Measurements from ENCODE around the gene MIPEP.

Gene MIPEP

DNA sequence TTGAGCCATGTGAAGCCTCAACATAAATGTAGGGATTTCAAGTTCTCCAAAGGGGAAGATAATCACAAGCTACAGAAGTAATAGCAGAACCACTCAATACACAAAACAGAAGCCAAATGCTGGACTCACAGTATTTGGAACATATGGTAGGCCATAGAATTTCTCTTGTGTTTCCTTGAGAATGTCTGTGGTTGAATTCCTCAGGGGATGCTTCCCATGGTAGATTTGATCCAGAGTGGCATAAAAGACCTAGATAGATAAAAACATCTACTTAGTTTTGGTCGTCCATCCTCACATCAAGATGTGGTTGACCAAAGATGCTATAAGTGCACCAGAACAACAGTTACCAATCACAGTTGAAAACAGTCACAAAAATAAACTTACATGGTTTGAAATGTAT is 83.4 kb downstream of the MIPEP start:
- no peak for DNase-seq (ENCODE audit: low spot score)

DNA sequence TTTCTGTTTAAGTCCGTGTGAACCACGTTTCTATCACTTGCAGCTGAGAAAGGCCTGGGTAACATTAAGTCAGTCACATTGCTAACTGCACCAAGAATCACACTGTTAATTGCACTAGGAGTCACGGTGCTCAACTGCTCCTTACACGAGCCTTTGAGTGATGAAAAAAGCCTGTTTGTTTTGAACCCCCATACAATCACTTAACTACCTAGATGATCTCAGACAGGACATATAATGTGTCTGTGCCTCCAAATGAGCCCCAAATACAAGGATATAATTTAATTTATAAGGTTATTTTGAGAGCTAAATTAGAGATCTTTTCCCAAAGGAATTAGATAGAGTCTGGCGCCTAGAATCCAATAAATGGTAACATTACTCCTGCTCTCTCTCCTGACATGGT is 84.1 kb downstream of the MIPEP start:
- TF ChIP-seq, protein P1, sequence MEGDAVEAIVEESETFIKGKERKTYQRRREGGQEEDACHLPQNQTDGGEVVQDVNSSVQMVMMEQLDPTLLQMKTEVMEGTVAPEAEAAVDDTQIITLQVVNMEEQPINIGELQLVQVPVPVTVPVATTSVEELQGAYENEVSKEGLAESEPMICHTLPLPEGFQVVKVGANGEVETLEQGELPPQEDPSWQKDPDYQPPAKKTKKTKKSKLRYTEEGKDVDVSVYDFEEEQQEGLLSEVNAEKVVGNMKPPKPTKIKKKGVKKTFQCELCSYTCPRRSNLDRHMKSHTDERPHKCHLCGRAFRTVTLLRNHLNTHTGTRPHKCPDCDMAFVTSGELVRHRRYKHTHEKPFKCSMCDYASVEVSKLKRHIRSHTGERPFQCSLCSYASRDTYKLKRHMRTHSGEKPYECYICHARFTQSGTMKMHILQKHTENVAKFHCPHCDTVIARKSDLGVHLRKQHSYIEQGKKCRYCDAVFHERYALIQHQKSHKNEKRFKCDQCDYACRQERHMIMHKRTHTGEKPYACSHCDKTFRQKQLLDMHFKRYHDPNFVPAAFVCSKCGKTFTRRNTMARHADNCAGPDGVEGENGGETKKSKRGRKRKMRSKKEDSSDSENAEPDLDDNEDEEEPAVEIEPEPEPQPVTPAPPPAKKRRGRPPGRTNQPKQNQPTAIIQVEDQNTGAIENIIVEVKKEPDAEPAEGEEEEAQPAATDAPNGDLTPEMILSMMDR (IDR thresholded peaks at IDR 0.05; ENCODE audit: extremely low read depth, missing control alignments), result no peak
- DNase-seq (ENCODE audit: low spot score), result no peak

More for the DNA sequence above, 83.4 kb downstream of the MIPEP start:
- TF ChIP-seq, protein P1 (IDR thresholded peaks at IDR 0.05; ENCODE audit: extremely low read depth, missing control alignments), result no peak

DNA sequence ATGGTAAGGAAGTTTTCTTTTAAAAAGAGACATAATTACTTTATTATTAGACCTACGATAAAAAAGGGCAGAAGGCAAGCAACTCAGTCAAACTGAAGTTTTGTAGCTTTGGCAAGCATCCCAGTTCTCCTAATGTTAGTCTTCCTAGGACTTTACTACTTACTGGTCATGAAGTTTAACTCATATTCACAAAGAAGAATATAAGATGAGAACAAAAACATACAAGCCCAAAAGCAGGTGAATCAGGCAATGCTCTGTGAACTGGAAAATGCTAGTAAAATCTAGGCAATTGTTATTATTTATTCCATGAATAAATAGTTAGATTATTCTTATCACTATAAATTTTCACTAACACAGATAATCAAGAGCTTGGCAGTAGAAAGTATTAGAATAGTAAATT is 85.0 kb downstream of the MIPEP start:
- DNase-seq (ENCODE audit: low spot score), result no peak
- TF ChIP-seq, protein P1 (IDR thresholded peaks at IDR 0.05; ENCODE audit: extremely low read depth, missing control alignments), result no peak

DNA sequence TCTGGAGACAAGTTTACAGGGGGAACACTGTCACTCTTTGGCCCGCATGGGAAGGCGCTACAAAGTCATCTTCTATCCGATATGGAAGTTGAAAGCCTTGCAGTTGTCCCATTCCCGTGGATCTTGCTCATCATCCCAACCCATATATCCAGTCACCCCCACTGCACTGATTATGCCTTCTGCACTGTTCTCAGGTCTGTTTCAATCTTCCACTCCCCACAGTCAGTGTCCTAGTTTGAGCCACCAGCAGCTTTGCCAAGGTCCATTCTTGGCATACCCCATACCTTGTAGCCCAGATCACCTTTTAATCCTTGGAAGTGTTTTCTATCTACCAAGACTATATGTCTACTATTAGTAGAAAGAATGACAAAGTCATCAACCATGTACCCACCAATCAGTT is 88.1 kb downstream of the MIPEP start:
- TF ChIP-seq, protein P1 (IDR thresholded peaks at IDR 0.05; ENCODE audit: extremely low read depth, missing control alignments), result no peak
- no peak for DNase-seq (ENCODE audit: low spot score)

DNA sequence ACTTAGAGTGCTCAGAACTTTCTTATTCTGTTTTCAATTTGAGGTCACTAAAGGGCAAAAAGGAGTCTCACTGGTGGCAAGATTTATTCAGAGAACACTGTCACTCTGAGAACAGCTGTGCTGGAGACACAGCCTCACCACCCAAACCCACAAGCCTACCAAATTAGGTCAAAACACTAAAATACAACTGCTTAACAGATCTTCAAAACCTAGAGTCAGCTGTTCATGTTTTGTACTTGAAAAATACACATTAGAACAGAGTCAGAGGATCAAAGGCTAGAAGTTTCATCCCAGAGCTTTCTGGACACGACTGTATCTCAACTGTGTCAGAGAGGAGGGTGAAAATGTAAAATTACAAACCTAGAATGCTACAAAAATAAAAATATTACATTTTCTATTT is 89.3 kb downstream of the MIPEP start:
- DNase-seq (ENCODE audit: low spot score), result peak; percentile 31
- TF ChIP-seq, protein P1 (IDR thresholded peaks at IDR 0.05; ENCODE audit: extremely low read depth, missing control alignments), result no peak

DNA sequence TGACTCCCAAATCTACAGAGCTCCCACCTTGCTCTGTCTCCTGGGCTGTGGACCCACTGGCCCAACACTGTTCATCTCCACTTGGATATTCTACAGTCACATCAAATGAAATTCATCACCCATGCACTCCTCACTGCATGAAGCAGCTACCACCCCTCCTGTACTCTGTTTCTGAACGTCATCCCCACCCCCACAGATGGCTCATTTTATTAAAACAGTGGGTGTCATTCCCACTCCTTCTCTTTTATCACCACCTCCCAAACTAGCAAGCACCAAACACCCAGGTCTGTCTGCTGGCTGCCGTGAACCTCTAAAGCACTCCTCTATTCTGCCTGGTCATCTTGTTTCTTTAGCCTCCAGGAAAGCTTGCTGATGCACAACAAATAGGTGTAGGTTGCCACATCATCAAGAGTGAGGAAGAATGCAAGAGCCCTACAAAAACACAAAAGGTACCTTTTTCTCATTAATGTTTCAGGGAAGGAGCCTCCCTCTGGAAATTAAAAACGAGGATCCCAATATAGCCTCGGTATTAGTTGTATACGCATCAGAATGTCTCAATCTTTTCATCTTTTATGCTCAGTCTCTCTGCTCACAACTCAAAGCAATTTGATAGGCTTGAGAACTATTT is 91.8 kb downstream of the MIPEP start:
- DNase-seq (ENCODE audit: low spot score), result no peak
- TF ChIP-seq, protein P1 (IDR thresholded peaks at IDR 0.05; ENCODE audit: extremely low read depth, missing control alignments), result no peak

DNA sequence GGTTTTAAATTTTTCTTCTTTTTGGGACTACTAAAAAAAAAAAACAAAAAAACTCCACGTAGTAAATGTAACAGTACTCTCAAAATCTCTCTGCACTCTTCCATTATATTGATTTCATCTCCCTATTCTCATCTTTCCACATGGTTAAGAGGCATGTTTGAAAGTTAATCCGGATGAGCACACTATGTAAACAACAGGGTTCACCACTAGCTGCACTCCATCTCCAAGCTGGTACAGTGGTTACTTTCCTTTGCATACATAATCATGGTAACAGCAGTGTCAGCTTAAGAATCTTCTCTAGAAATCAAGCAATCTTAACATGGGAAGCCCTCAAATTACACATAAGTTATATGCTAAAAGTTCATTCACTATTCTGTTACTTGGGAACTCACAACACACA is 92.6 kb downstream of the MIPEP start:
- TF ChIP-seq, protein P1 (IDR thresholded peaks at IDR 0.05; ENCODE audit: extremely low read depth, missing control alignments), result no peak
- no peak for DNase-seq (ENCODE audit: low spot score)
